MM.1S (cell line): Measurements from ENCODE around the gene BCR.

Source experiments
- EZH2 ChIP-seq: fragments of 300-600 bp; sonication (generic); optimal IDR thresholded peaks from 2 replicates; pipeline ENCODE3; 2017; ENCODE audit warnings: low read depth, mild to moderate bottlenecking, antibody characterized with exemption, low read length, mixed read lengths
- TF ChIP-seq, protein P1 (sequence below): fragments of 300-600 bp; sonication (generic); IDR thresholded peaks from 2 replicates; pipeline ENCODE4 v1.5.1; 2016; ENCODE audit warnings: antibody characterized with exemption, low read length, mixed read lengths

DNA sequence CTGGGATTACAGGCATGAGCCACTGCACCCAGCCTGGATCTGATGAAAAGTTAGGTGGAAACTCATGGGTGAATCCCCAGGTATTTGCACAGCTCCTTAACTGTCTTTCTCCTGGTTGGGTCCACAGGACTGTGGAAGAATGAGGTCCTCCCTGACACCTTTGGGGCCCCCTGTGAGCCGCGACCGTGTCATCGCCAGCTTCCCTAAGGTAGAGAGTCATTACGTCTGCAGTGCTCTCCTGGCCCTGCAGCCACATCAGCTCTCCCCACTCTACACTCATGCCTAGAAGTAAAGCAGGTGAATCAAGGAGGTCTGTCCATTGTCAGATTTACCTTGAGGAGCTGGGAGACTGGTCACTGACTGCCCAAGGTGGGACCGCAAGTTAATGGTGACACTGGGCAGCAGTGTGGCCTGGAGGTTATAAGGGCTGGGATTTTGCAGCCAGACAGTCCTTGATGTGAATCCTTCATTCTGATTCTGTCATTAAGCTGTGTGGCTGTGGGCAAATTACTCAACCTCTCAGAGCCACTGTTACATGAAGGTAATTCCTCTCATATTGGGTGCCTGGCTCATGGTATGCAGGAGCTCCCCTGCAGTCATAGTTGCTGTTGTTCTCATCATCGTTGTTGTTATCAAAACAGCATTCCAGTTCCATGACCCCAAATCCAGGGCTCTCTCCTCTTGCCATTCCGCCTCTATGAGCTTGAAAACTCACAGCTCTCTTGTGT, 33.7 kb upstream of the BCR start:
- TF ChIP-seq, protein P1, sequence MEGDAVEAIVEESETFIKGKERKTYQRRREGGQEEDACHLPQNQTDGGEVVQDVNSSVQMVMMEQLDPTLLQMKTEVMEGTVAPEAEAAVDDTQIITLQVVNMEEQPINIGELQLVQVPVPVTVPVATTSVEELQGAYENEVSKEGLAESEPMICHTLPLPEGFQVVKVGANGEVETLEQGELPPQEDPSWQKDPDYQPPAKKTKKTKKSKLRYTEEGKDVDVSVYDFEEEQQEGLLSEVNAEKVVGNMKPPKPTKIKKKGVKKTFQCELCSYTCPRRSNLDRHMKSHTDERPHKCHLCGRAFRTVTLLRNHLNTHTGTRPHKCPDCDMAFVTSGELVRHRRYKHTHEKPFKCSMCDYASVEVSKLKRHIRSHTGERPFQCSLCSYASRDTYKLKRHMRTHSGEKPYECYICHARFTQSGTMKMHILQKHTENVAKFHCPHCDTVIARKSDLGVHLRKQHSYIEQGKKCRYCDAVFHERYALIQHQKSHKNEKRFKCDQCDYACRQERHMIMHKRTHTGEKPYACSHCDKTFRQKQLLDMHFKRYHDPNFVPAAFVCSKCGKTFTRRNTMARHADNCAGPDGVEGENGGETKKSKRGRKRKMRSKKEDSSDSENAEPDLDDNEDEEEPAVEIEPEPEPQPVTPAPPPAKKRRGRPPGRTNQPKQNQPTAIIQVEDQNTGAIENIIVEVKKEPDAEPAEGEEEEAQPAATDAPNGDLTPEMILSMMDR: no peak
- no peak for TF ChIP-seq EZH2
